Stimulated activated CD8-positive, alpha-beta memory T cell treated with anti-CD3 and anti-CD28 coated beads, Interleukin-7, amount 100 ng/mL, for 1 hour (primary cell): ENCODE results near the gene COG1.
"Not testable (repeated sequence)": the region's sequence is repeated elsewhere in the genome, so short reads cannot be mapped to it uniquely, and the experiment has no call there.

Experiments used
- DNase-seq, 2 donors: peaks; one replicate each; pipeline ENCODE4 v3.0.0-alpha.2; 2020; ENCODE audit warnings: low read depth in 2 of 2

Gene COG1, protein sequence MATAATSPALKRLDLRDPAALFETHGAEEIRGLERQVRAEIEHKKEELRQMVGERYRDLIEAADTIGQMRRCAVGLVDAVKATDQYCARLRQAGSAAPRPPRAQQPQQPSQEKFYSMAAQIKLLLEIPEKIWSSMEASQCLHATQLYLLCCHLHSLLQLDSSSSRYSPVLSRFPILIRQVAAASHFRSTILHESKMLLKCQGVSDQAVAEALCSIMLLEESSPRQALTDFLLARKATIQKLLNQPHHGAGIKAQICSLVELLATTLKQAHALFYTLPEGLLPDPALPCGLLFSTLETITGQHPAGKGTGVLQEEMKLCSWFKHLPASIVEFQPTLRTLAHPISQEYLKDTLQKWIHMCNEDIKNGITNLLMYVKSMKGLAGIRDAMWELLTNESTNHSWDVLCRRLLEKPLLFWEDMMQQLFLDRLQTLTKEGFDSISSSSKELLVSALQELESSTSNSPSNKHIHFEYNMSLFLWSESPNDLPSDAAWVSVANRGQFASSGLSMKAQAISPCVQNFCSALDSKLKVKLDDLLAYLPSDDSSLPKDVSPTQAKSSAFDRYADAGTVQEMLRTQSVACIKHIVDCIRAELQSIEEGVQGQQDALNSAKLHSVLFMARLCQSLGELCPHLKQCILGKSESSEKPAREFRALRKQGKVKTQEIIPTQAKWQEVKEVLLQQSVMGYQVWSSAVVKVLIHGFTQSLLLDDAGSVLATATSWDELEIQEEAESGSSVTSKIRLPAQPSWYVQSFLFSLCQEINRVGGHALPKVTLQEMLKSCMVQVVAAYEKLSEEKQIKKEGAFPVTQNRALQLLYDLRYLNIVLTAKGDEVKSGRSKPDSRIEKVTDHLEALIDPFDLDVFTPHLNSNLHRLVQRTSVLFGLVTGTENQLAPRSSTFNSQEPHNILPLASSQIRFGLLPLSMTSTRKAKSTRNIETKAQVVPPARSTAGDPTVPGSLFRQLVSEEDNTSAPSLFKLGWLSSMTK

DNA sequence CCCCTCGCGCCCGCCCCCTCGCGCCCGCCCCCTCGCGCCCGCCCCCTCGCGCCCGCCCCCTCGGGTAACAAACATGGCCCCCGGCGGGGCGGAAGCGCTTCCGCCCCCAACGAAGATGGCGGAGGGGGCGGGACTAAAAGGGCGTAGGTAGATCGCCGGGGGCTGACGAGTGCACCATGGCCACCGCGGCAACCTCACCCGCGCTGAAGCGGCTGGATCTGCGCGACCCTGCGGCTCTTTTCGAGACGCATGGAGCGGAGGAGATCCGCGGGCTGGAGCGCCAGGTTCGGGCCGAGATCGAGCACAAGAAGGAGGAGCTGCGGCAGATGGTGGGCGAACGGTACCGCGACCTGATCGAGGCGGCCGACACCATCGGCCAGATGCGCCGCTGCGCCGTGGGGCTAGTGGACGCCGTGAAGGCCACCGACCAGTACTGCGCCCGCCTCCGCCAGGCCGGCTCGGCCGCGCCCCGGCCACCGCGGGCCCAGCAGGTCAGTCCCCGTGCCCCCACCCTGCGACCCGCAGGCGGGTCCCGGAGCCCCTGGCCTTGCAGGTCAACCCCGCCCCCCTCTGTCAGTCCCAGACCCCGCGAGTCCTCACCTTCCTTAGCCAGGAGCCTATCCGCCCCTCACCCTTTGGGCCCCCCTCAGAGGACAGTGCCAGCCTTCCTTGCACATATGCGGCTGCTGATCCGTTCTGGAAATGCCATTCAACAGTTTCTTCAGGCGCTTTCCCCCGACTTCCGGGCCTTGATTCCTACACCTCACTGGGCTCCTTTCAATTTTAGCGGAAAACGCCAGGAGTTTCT is at the start of gene COG1:
TSS of gene COG1 (plus strand) at position 162 of the 808 bp plus-strand sequence. CDS start at position 177, 15 bp downstream.
- peak; percentile 49 to 82 for DNase-seq

DNA sequence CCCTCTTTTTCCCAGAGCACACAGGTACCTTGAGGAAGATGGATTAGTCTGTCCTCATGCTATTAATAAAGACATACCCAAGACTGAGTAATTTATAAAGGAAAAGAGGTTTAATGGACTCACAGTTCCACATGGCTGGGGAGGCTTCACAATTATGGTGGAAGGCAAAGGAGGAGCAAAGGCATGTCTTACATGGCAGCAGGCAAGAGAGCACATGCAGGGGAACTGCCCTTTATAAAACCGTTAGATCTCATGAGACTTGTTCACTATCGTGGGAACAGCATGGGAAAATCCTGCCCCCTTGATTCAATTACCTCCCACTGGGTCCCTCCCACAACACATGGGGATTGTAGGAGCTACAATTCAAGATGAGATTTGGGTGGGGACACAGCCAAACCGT is 48.6 kb upstream of the COG1 start:
- DNase-seq: not testable (repeated sequence)

DNA sequence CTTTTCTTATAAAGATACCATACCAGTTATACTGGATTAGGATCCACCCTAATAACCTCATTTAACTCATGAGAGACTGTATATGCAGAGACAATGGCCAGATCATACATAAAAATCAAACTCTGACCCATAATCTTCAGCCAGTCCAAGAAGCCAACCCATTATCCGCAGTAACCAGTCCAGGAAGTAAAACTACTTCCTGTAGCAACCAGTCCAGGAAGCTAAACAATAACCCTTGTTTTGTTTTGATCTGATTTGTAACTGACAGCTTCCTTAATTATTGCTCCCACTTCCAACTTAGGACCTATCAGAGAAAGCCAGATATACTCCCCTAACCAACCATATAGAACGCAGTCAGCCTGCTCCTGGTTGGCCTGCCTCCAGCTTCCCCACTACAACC is 47.2 kb upstream of the COG1 start:
- DNase-seq: no peak

DNA sequence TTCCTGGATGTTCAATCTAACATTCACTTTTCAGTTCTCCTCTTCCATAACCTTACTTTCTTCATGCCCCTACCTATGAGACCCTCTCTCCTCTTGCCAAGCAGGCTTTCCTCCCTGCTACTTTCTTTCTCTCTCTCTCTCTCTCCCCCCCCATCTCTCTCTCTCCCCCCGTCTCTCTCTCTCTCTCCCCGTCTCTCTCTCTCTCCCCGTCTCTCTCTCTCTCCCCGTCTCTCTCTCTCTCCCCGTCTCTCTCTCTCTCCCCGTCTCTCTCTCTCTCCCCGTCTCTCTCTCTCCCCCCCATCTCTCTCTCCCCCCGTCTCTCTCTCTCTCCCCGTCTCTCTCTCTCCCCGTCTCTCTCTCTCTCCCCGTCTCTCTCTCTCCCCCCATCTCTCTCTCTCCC is 45.1 kb upstream of the COG1 start:
- not testable (repeated sequence) for DNase-seq

DNA sequence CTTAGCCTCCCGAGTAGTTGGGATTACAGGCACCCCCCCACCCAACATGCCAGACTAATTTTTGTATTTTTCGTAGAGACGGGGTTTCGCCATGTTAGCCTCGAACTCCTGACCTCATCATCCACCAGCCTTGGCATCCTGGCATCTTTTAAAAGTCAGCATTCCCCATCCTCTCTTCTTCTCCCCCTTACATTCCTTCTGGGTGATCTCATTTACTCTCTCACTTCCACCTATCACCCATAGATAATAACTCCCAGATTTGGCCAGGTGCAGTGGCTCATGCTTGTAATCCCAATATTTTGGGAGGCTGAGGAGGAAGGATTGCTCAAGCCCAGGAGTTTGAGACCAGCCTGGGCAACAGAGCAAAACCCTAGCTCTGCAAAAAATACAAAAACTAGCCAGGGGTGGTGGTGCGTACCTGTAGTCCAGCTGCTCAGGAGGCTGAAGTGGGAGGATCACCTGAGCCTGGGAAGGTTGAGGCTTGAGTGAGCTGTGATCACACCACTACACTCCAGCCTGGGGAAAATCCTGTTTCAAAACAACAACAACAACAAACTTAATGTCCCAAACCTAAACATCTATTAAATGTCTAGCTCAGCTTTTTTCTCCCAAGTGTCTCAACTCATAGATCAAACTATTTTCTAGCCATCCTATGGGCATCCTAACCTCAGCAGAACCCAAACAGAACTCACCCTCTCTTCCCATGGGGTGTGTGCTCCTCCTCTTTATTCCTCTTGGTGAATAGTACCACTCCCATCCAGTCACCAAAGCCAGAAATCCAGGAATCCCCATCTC is 44.1 kb upstream of the COG1 start:
- no peak for DNase-seq

DNA sequence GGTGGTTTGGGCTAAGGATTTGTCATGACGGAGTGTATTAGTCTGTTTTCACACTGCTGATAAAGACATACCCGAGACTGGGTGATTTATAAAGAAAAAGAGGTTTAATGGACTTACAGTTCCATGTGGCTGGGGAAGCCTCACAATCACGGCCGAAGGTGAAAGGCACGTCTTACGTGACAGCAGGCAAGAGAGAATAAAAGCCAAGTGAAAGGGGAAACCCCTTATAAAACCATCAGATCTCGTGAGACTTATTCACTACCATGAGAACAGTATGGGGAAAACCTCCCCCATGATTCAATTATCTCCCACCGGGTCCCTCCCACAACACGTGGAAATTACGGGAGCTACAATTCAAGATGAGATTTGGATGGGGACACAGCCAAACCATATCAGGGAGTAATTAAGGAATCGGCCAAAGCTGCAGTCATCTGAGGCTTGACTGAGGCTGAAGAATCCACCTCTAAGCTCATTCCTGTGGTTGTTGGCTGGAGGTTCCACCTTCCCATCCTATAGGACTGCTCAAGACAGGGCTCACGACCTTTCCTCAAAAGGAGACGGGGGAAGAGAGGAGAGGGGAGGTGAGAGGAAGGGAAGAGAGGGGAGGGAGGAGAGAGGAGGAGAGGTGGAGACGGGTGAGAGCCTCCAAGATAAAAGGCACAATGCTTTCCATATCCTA is 42.1 kb upstream of the COG1 start:
- DNase-seq: not testable (repeated sequence)

DNA sequence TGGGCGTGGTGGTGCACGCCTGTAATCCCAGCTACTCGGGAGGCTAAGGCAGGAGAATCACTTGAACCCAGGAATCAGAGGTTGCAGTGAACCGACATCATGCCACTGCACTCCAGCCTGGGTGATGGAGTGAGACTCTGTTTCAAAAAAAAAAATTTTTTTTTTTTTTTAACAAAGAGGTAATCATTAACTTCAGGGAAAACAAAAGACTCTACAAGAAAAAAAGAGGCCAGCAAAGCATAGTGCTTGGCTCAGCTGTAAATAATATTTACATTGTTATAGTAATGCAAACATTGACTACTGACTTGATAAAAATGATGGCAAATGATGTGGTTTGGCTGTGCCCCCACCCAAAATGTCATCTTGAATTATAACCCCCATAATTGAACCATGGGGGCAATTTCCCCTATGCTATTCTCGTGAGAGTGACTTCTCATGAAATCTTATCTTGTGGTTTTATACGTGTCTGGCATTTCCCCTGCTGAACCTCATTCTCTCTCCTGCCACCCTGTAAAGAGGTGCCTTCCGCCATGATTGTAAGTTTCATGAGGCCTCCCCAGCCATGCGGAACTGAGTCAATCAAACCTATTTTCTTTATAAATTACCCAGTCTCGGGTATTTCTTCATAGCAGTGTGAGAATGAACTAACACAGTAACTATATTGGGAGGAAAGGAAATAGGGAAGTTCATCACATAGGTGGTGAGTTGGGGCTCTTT is 40.8 kb upstream of the COG1 start:
- DNase-seq: no peak

DNA sequence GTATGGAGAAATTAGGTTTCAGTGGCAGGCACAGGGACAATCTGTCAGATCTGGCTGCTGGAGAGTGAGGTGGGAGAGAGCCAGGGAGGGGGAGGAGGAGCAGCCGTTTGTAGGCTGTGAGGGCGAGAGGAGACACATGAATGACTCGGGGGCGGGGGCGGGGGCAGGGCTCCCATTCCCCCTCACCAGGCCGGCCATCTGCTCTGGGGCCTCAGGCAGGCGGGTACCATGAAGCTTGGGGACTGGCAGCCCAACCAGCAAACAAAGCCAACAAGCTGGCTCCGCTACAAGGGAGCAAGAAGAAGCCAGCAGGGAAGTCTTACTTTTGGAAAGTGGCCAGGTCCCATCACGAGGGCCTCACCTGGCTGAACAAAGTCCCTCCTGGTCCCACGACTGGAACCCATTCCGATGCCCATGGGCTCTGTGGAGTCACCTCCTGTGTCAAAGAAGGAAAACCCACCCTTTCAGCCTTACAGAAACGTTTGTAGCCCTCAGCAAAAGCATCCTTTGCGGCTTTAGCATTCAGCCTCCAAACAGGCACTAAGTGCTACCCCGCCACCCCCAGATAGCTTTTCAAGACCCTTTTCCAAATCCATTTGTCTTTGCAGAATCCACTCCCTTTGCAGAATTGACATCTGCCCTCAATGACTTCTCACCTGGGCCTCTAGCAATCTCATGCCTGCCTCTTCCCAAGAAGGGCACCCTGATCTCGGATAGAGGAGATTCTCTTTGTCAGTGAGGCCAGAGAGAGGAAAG is 37.3 kb upstream of the COG1 start:
- DNase-seq: no peak

DNA sequence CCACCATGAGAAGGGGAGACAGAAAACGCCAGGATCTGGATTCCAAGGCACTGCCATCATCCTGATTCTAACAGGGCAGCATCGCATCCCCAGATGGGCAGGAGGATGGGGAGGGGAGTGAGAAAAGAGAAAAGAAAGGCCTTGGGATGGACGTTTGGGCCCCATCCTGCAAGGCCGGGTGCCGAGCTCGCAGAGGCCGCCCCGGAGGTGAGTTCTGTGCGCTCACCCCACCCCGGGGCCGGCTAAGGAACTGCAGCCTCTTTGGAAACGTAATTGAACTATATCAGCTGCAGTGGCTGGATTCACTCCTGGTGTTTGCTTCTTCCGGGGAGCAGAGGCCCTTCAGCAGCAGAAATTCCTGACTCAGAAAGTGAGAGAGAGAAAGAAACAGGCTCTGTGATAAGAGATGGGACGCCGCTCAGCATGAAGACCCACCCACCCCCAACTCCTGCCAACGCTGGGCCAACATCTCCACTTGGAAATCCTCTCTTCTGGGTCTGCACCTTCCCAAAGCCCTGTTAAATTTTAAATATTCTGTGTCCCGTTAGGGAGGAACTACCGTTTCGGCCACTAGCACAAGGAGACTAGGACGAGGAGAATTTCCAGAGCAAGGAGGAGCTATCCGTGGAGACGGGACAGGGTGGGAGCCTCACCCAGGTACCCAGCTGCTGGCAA is 36.6 kb upstream of the COG1 start:
- peak; percentile 6 to 25 for DNase-seq

DNA sequence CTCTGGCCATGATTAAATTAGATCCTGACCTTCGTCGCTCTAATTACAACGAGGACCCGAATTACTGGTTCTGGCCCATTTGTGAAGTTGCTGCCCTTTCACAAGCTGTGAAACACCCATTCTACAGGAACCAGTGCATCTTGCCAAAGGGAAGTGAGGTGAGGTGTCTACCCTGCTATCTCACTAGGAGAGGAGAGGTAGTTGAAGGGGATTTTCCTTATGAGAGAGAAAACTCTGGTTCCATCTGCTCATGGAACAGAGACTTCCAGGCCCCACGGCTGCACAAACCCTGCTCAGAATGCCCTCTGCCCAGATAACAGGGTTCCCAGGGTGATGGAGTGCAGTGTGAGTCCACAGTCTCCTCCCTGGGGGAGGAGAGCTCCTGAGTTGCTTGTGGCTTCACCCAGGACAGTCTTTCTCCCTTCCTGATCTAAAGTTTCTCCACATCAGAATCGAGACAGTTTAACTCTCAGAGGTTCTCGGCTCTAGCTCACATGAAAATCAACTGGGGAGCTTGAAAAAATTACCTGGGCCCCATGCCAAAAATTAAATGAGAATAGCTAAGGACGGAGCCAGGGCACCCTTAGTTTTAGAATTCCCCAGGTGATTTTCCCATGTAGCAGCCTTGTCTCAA is 35.9 kb upstream of the COG1 start:
- DNase-seq: no peak

DNA sequence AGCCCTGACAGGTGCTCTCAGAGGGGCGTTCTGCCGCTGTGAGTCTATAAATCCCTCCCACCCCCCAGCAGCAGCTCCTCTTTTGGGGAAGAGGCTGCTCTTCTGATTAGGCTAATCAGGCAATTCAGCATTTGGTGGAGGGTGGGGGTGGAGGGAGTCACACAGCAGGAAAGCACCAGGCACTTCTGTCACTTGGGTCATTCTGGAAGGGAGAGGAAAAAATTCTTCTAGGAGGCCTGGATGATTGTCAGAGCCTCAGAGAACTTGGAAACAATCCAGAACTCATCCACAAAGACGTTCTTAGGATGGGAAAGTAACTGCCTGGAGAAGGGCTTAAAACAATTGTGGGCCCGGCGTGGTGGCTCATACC is 35.3 kb upstream of the COG1 start:
- DNase-seq: no peak

DNA sequence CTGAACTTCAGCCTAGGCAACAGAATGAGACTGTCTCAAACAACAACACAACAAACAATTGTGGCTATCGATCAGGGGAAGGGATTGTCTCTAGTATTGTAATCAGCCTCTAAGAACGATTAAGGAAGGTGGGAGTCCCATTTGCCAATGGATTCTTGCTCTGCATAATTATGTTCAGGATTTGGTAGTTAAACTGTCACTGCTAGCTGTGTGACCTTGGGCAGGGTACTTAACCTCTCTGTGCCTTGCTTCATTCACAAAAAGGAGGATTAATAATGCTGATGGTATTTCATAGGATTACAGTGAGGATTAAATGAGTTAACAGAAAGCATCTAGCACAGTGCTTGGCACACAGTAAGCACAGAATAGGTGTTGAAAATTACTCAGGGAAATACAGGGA is 34.7 kb upstream of the COG1 start:
- DNase-seq: no peak

DNA sequence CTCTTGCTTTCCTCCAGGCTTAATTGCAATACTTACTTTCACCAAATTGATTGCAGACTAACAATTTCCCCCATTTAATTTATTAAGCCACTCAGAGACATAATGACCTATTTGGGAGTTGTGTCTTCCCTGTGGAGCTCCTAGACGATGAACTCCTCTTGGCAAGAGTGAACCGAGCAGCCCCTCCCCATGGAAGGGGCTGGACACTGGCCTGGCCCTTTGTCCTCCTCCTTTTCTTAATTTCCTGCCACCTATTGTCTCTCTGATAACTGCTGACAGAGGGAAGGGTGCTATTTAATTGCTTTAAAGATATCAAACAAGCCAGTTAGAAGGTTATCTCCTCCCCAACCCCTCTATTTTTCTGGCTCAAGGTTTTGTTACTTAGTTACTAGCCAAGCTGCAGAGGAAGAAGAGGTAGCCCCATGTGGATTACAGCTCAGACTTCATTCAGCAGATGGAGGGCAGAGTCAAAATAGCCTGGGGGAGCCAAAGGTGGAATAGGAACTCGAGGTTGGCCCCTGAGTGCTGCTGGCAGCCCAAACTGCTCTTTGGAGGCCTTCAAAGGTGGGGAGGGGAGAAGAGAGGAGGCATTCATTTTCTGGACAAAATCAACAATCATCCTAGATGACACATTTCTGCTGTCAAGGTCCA is 31.8 kb upstream of the COG1 start:
- no peak for DNase-seq

DNA sequence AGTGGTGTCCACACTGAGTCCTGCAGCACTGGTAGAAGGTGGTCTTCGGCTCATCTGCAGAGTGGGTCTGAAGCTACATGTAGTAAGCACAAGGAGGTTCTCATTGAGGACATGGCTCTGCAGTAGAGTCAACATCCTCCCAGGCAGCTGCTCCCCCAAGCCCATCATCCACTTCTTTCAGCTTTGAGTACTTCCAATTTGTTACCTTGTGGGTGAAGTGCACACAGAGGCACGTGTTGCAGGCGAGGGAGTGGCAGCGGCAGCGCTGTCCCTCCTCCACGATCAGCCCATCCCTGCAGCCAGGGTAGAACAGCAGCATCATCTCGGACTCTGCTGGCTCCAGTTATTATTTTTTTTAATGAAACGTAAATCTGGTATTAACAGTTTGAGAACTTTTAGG is 29.8 kb upstream of the COG1 start:
- DNase-seq: no peak

DNA sequence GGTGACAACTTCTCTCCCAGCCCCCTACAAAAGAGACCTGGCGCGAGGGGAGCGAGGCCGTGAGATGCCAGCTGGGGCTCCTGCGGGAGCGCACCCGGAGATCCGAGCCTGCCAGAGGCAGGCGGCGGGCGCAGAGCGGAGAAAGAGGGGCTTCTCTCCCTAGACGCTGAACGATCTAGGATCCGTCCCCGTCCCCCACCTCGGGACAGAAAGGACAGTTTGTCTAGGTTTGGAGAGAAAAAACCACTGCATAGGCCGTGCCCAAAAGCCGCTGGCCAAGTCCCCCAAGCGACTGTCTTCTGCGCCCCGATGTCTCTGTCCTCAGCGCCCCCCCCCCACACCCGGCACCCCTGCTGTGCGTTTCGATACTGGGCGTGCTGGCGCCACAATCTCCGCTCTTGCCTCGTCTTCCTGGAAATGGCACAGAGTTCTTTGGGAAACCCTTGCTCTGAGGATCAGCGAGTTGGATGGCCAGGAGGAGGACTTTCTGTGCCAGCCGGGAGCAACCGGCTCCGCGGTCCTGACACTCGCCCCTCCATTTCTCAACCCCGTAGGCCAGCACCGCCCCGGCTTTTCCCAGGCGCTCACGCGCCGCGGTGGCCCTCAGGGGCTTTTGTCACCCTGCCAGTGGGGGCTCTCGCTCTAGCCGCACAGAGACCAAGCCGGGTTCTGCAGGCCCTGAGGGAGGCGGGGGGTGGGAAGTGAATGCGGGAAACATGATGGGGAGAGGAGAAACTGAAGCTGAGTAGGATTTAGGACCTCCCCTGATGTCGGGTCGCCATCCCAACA is 27.0 kb upstream of the COG1 start:
- DNase-seq: no peak

DNA sequence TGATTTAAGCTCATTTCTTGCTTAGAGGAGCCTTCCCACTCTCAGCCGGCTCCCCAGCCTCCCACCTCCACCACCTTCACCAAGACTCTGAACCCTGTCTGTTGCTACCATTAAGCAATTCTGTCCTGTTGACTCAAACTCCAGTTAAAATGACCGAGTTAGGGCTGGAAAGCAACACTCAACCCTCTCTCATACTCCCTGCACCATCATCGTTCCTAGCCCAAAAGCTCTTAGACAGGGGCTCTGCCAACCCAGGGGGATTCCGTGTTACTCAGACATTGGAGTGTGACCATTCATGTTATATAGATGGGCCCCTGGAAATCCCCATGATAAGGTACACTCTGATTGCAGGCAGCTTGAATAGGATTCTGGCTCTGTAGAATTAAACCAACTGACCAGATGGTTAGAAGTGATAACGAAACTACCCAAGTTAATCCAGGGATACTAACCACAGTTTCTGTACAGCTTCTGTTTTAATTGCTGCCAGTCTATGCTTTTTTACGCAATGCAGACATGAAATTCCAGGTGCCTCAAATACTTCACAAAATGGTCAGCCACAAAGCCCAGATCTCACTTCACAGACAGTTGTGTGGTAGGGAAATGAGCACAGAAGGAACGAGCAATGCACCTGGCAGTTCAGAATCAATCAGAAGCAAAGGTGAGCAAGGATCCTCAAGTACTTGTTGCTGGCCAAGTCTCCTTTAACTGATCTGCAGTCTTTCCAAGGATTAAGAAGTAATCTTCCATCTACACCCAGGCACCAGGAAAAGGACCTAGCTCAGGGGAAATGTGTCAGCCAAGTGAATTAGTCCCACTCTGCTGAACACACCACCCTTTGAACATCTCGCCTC is 25.9 kb upstream of the COG1 start:
- DNase-seq: no peak
